ENCODE data around the gene CT45A1.
"Not testable (repeated sequence)": the region's sequence is repeated elsewhere in the genome, so short reads cannot be mapped to it uniquely, and the experiment has no call there.

GRCh38 chrX:135744739-135745138 is 31.3 kb downstream of the CT45A1 start:
- not testable (repeated sequence) for TF ChIP-seq POLR2A, CTCF (IDR thresholded peaks at IDR 0.05)
